Omental fat pad (tissue), 4 donors: ENCODE data around the gene PGAM5. TPM values are rescaled to one million over a fixed set of nuclear protein-coding genes. Genes with fewer than 3 reads are reported as not detected.

ENCODE experiments used
- ATAC-seq: fragments of 150-250 bp; one replicate; pipeline ENCODE4 v1.9.1; 2016; ENCODE audit warnings: mild to moderate bottlenecking, moderate library complexity; ENCODE audit not compliant: low FRiP score
- DNase-seq: peaks from one replicate; pipeline ENCODE4 v3.0.0-alpha.2; 2019; ENCODE audit warnings: low spot score
- total RNA-seq, 4 donors: library from RNA; depleted of rRNA; stranded (reverse); fragments of >200 nt; gene quantifications; one replicate each; pipeline ENCODE4 v1.1.0, GENCODE V29; 2016
- TF ChIP-seq, protein P1 (sequence below), 3 donors: fragments of 450-650 bp; IDR thresholded peaks; one replicate each; pipeline ENCODE4 v1.5.1; 2016 to 2017; ENCODE audit warnings: antibody characterized with exemption in 3 of 3, mild to moderate bottlenecking in 3 of 3, moderate library complexity in 2 of 3

The PGAM5 gene
- total RNA-seq, 4 donors from 2014 or later = 15.1 to 34.2 (median 19.3) TPM

DNA sequence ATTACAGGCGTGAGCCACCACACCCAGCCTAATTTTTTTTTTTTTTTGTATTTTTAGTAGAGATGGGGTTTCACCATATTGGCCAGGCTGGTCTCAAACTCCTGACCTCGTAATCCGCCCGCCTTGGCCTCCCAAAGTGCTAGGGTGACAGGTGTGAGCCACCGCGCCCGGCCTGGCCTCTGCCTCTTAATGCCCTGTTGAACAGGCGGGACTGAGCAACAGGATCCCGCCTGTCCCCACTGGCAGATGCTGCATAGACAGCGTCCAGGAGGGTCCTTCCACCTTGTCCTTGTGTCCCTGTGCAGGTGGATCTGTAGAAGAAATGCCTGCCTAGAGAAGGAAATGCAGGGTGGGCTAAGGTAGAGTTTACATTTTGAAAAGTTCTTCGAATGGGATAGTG lies 5.7 kb downstream of the PGAM5 start:
- TF ChIP-seq, protein P1, sequence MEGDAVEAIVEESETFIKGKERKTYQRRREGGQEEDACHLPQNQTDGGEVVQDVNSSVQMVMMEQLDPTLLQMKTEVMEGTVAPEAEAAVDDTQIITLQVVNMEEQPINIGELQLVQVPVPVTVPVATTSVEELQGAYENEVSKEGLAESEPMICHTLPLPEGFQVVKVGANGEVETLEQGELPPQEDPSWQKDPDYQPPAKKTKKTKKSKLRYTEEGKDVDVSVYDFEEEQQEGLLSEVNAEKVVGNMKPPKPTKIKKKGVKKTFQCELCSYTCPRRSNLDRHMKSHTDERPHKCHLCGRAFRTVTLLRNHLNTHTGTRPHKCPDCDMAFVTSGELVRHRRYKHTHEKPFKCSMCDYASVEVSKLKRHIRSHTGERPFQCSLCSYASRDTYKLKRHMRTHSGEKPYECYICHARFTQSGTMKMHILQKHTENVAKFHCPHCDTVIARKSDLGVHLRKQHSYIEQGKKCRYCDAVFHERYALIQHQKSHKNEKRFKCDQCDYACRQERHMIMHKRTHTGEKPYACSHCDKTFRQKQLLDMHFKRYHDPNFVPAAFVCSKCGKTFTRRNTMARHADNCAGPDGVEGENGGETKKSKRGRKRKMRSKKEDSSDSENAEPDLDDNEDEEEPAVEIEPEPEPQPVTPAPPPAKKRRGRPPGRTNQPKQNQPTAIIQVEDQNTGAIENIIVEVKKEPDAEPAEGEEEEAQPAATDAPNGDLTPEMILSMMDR (IDR thresholded peaks at IDR 0.05) = no peak

DNA sequence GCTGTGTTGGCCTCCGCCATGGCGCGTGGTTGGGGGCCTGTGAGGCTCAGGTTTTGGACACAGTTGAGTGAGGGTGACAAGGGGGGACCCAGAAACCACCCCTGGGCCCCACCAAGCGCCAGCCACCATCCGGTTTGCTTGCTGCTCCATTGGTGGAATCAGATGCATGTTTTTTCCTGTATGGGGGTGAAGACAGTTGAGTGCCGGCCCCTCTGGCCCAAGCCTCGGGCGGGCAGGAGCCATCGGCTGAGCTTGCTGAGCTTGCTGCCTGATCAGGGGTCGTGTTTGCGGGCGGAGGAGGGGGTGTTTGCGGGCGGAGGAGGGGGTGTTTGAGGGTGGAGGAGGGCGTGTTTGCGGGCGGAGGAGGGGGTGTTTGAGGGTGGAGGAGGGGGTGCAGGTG lies 6.4 kb downstream of the PGAM5 start:
- ATAC-seq = no peak
- TF ChIP-seq, protein P1 (IDR thresholded peaks at IDR 0.05) = no peak
- DNase-seq = no peak

More for the DNA sequence above, 5.7 kb downstream of the PGAM5 start:
- DNase-seq = no peak
- no peak for ATAC-seq

DNA sequence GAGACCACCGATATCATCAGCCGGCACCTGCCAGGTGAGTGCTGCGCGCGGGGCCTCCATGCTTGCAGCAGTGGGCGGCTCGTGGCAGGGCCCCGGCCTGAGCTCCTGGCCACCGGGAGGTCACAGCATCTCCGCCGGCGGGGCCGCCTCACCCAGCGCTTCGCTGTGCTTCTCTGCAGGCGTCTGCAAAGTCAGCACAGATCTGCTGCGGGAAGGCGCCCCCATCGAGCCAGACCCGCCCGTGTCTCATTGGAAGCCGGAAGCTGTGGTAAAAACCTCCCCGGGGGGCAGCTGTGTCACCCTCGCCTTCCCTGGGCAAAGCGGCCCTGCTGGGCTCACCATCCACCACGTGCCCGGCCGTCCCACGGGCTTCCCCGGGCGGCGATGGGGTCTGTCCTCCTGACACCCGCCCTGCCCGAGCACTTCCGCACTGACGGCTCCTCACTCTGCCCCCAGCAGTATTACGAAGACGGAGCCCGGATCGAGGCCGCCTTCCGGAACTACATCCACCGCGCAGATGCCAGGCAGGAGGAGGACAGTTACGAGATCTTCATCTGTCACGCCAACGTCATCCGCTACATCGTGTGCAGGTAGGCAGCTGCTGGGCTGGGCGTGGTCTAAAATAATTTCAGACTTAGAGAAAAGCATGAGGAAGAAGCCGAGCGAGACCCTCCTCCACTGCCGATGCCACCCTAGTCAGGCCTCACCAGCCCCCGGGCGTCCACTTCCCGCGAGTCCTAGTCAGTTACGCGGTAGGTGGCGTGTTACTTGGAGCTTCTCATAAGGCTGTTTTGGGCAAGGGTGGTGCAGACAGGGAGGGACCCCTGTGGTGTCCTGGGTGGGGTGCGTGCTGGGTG lies 7.1 kb downstream of the PGAM5 start:
- DNase-seq (no peak), ATAC-seq (no peak)
- TF ChIP-seq, protein P1 (IDR thresholded peaks at IDR 0.05) = no peak

DNA sequence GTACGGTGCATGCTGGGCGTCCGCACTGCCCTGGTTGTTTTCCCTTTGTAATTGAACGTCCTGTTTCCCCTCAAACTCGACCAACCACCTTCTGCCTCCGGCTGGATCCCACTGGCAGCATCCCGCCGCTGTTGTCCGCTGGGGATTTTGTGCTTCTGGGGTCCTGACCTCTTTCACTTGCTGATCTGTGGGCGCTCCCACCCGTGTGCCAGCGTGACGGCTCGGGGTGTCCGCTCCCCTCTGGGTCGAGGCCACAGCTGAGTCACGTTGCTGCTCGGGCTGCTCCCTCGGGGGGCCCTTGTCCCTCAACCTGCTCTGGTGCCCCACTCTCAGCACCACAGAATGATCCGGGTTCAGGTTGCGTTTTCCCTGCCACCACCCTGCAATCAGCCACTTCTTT lies 8.0 kb downstream of the PGAM5 start:
- TF ChIP-seq, protein P1 (IDR thresholded peaks at IDR 0.05) = no peak
- DNase-seq (no peak), ATAC-seq (no peak)

DNA sequence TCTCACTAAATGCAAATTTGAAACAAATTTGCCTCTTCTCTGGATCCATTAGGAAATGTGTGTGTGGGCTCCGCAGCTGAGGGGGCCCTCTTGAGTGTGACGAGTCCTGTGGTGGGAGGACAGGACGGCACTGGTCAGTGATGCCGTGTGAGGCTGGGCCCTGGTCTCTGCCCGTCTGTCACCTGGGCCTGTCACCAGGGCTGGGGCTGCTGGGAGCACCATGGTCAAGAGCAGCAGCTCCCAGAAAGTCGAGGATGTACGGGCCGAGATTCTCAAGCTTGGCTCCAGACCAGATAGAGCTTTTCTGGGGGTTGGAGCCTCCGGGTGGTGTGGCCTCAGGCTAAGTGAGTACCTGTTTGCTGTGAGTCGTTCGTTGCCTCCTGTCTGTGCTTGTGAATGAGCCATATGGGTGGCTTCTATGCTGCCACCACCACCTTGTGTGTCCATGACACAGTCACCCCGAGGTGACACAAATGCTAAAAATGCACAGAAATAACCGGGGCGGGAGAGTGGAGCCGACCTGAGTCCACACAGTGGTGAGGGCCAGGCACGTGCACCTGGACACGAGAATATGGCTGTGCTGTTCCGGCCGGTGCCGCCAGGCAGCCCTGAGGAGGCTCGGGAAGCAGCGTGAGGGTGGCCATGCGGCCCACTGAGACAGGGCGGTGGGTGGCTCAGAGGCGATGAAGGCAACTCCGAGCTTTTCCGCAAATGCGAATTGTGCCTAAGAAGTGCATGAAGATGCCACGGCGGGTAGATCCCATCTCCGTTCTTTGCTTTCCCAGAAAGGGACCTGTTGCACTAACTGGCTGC lies 8.7 kb downstream of the PGAM5 start:
- DNase-seq (no peak), ATAC-seq (no peak)
- TF ChIP-seq, protein P1 (IDR thresholded peaks at IDR 0.05) = no peak

DNA sequence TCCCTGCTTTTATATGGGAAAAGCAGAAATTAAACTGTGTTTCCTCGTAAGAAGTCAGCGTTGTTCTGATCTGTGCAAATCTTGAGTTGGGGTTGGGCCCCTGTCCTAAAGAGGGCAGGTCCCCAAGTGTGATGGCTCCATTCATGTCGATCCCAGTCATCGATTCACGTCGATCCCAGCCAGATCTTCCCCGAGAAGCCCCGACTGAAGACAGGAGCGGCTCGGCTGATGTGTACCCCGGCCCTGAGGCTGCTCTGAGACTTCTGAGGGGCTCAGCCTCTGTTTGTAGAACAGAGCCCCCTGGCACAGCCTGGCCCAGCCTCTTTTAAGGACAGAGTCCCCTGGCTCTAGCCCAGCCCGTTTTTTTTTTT lies 9.3 kb downstream of the PGAM5 start:
- TF ChIP-seq, protein P1 (IDR thresholded peaks at IDR 0.05) = no peak
- ATAC-seq (no peak), DNase-seq (no peak)
